IgD-negative memory B cell (primary cell): ENCODE data around the gene EPN2. TPM values are rescaled to one million over a fixed set of nuclear protein-coding genes. Genes with fewer than 3 reads are reported as not detected.

ENCODE experiments used
- H3K27ac Mint-ChIP-seq, 3 donors: one replicate each; pipeline ENCODE4 v1.8.0; 2020 to 2022; ENCODE audit warnings: mild to moderate bottlenecking in 3 of 3, mixed read lengths in 3 of 3, moderate library complexity in 1 of 3
- H3K27me3 Mint-ChIP-seq: one replicate; pipeline ENCODE4 v1.8.0; 2021; ENCODE audit warnings: mixed read lengths
- H3K36me3 Mint-ChIP-seq: one replicate; pipeline ENCODE4 v1.8.0; 2020; ENCODE audit warnings: mild to moderate bottlenecking, mixed read lengths
- H3K4me1 Mint-ChIP-seq, 3 donors: one replicate each; pipeline ENCODE4 v1.8.0; 2020 to 2022; ENCODE audit warnings: mixed read lengths in 3 of 3, mild to moderate bottlenecking in 1 of 3
- H3K4me3 Mint-ChIP-seq, 4 donors: one replicate each; pipeline ENCODE4 v1.8.0; 2020 to 2022; ENCODE audit warnings: mild to moderate bottlenecking in 4 of 4, mixed read lengths in 4 of 4, moderate library complexity in 3 of 4
- H3K9me3 Mint-ChIP-seq, 3 donors: one replicate each; pipeline ENCODE4 v1.8.0; 2020 to 2021; ENCODE audit warnings: mixed read lengths in 3 of 3, mild to moderate bottlenecking in 1 of 3
- polyA plus RNA-seq: library from polyadenylated mRNA; unstranded; fragments of 300-500 nt; fragmentation: Illumina TruSeq; gene quantifications from one replicate; pipeline ENCODE4 v1.2.3, GENCODE V29; 2021

EPN2 gene
- polyA plus RNA-seq, 1 donor from 2014 or later, result 16.4 TPM

DNA sequence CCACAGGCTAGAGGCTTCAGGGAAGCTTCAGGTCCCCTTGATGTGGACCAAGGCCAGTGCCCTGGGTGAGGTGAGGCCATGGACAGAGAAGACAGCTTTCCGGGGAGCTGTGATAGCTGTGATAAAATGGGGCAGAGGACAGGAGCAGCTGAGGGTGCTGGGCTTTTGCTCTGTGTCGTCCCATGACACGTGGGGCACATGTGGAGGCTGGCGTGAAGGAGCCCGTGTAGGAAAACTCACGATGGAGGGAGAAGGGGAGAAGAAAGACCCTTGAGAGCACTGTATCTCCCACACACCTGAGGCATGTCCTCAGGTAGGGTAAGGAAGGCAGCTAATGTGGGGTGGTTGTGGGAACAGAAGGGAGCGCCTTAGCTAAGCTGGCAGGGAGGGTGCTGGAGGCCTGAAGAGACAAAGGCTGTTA lies 104.1 kb downstream of the EPN2 start:
- Mint-ChIP-seq H3K27ac (no peak overlapping the region), H3K27me3 (peaks cover 7% of the 10 kb centered on the region), H3K36me3 (no peaks in the 10 kb centered on the region), H3K9me3 (no peaks in the 10 kb centered on the region), H3K4me1 (no peaks in the 10 kb centered on the region), H3K4me3 (peak overlapping the region in 1 of 4 donors; percentile 35)

DNA sequence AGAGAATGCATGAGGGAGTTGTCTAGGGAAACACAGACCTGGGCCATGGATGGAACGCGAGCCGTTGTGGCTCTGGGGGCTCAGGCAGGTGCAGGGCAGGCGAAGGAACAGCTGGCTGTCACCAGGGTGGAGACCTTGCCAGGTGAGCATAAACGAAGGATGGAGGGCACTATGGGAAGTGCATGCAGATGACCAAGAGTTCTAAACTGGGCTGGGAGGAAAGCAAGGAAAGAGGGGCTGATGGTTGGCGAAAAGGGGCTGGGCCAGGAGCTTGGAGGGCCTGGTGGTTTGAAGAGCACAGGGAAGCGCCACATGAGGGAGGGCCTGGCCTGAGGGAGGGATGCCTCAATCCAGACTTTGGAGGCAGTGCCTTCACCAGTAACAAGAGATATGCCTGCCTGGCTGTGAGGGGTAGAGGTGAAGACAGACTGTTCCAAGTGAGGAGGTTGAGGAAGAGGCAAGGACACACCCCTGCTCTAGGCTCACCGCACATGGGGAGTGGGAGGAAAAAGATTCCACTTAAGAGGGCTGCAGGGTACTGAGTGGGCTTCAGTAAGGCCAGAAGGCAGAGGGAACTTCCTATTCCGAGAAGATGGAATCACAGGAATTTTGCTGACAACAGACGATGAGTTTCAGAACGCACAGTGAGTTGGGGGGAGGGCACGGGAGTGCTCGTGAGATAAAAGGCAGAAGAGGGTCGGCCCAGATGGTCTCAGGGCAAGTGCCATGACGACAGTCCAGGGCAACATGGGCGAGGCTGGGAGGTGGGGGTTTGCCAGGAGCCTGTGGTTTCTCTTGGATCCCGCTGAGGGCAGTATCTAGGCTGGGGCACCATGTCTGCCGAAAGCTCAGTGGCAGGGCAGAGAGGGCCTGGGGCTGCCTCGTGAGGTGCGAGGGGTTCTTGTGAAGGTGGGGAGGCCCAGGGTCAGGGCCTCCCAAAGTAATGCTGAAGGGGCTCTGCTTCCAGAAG lies 104.8 kb downstream of the EPN2 start:
- H3K27ac Mint-ChIP-seq, result peak overlapping the region in 1 of 3 donors; percentile 9
- H3K4me3 Mint-ChIP-seq, result no peak overlapping the region
- peaks cover 4% of the 10 kb centered on the region in 3 donors for H3K4me1 Mint-ChIP-seq
- H3K27me3 Mint-ChIP-seq, result peaks cover 10% of the 10 kb centered on the region
- no peaks in the 10 kb centered on the region for H3K9me3 Mint-ChIP-seq
- no peaks in the 10 kb centered on the region for H3K36me3 Mint-ChIP-seq

GRCh38 chr17:19342611-19343255 lies 105.6 kb downstream of the EPN2 start:
- H3K4me3 Mint-ChIP-seq, result no peak overlapping the region
- no peaks in the 10 kb centered on the region for H3K9me3 Mint-ChIP-seq
- H3K36me3 Mint-ChIP-seq, result no peaks in the 10 kb centered on the region
- no peak overlapping the region for H3K27ac Mint-ChIP-seq
- H3K27me3 Mint-ChIP-seq, result peaks cover 8% of the 10 kb centered on the region
- peaks cover 5 to 8% (median 8%) of the 10 kb centered on the region in 3 donors for H3K4me1 Mint-ChIP-seq

GRCh38 chr17:19343256-19343630 lies 106.1 kb downstream of the EPN2 start:
- Mint-ChIP-seq H3K27ac (no peak overlapping the region), H3K4me1 (peaks cover 5 to 8% (median 8%) of the 10 kb centered on the region in 3 donors), H3K4me3 (no peak overlapping the region), H3K27me3 (peaks cover 8% of the 10 kb centered on the region), H3K9me3 (no peaks in the 10 kb centered on the region), H3K36me3 (no peaks in the 10 kb centered on the region)

DNA sequence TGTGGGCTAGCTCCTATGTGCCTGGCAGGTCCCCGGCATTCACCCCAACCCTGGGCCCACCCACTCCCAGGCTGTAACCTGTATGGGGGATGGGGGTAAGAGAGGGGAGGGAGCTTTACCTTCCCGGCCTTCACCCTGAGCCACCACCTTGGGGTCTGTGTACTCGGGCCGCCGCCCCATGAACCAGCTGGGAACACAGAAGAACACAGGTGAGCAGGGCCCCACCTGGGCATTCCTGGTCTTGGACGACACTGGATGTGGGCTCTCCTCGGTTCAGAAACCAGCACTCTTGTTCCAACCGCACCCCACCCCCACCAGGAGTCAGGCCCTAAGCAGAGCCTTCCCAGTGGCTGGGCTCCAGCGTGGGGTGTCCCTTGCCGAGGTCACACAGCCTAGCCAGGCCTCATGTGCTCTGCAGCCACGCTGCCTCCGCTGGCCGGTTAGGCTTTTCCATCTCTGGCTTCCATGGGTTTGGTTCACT lies 106.5 kb downstream of the EPN2 start:
- H3K36me3 Mint-ChIP-seq, result no peaks in the 10 kb centered on the region
- no peaks in the 10 kb centered on the region for H3K9me3 Mint-ChIP-seq
- peaks cover 6% of the 10 kb centered on the region for H3K27me3 Mint-ChIP-seq
- no peak overlapping the region for H3K4me3 Mint-ChIP-seq
- H3K27ac Mint-ChIP-seq, result no peak overlapping the region
- peaks cover 5 to 8% (median 8%) of the 10 kb centered on the region in 3 donors for H3K4me1 Mint-ChIP-seq

GRCh38 chr17:19344311-19345066 lies 107.3 kb downstream of the EPN2 start:
- H3K27me3 Mint-ChIP-seq, result peaks cover 6% of the 10 kb centered on the region
- H3K4me3 Mint-ChIP-seq, result no peak overlapping the region
- H3K4me1 Mint-ChIP-seq, result peaks cover 5 to 8% (median 8%) of the 10 kb centered on the region in 3 donors
- no peaks in the 10 kb centered on the region for H3K36me3 Mint-ChIP-seq
- no peaks in the 10 kb centered on the region for H3K9me3 Mint-ChIP-seq
- no peak overlapping the region for H3K27ac Mint-ChIP-seq

DNA sequence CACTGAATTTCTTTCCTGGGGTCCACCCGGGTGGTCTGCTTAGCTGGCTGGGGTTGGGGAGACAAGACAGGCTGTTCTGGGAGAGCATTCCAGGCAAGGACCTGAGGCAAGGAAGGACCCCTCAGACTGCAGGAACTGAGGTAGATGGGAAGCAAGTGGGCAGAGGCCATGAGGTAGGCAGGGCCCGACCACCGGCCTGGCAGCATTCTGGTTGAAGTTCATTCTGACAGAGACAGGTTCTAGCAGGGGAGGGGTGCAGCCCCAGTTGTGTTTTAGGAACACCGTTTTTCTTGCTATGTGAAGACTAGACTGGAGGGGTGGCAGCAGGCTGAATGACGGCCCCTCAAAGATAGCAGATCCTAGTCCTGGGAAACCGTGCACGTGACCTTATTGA lies 107.9 kb downstream of the EPN2 start:
- Mint-ChIP-seq H3K36me3 (no peaks in the 10 kb centered on the region), H3K4me1 (peaks cover 5 to 8% (median 8%) of the 10 kb centered on the region in 3 donors), H3K4me3 (no peak overlapping the region), H3K27me3 (peaks cover 6% of the 10 kb centered on the region), H3K27ac (no peak overlapping the region), H3K9me3 (no peaks in the 10 kb centered on the region)

DNA sequence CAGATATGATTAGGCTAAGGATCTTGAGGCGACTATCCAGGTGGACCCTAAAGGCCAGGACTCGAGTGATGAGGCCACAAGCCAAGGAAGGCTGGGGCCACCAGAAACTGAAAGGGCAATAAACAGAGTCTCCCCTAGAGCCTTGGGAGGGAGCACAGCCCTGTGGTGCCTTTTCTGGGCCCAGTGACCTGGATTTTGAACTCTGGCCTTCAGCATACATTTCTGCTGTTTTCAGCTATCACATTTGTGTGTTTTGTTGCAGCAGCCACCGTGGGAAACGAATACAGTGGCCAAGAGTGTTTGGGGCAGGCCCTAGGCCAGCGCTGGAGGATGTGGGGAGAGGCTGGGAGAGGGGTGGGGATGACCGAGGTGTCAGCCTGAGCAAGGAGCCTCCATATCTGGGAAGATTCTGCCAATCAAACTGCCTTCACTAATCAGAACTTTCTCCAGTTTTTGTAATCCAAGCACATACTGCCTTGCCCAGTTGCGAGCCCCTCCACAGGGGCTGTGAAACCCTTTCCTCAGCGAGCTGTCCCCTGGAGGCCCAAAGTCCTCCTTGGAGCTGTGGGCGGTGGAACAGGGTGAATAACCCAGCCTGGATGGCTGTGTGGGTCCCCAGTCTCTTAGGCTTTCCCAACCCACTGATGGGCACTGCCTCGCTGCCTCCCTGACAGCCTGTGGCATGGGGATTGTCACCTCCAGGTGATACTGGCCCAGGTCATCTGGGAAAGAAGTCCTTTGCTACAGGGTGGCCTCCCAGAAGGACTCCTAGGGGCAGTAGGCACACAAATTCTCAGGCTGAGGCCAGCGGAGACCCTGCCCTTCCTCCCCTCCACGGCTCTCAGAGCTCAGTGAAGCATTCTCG lies 108.6 kb downstream of the EPN2 start:
- no peaks in the 10 kb centered on the region for H3K36me3 Mint-ChIP-seq
- no peak overlapping the region for H3K27ac Mint-ChIP-seq
- peaks cover 5 to 8% (median 8%) of the 10 kb centered on the region in 3 donors for H3K4me1 Mint-ChIP-seq
- no peaks in the 10 kb centered on the region for H3K9me3 Mint-ChIP-seq
- no peak overlapping the region for H3K4me3 Mint-ChIP-seq
- H3K27me3 Mint-ChIP-seq, result peaks cover 6% of the 10 kb centered on the region

- Mint-ChIP-seq H3K36me3 (no peaks in the 10 kb centered on the region), H3K9me3 (no peaks in the 10 kb centered on the region), H3K4me1 (peaks cover 5 to 8% (median 8%) of the 10 kb centered on the region in 3 donors), H3K4me3 (no peak overlapping the region), H3K27me3 (peaks cover 4% of the 10 kb centered on the region), H3K27ac (peak overlapping the region in 1 of 3 donors; percentile 32)
These were observed 109.4 kb downstream of the EPN2 start for GRCh38 chr17:19346351-19347255.

DNA sequence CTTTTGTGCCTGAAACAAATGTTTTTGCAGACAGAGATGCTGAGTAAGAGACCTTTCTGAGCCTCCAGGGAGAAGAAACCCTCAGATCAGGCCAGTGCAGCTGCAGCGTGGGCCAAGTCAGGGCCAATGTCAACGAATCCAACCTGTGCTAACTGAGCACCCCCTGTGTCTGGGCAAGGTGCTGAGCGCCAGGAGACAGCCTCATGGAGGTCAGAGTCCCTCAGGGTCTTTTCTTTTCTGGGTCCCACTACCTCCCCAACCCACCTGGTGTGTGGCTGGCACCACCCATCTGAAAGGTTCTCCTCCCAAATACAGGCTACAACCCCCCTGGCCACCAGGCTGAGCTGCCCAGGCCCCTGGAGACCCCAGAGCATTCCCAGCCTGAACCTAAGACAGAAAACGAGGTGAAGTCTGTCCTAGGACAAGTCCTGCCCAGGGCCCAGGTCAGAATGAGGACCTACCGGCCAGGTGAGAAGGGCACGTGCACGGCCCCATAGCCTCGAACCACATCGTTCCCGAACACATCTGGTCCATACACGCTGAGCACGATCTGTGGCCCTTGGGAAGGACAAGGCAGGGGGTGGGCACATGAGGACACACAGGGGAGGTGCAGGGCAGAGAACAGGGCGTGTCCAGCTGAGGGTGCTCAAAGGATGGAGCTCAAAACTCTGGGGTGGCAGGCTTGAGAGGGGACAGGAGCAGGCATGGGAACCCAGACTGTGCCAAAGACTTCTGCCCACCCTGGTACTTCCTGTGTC lies 110.3 kb downstream of the EPN2 start:
- Mint-ChIP-seq H3K4me1 (peaks cover 5 to 8% (median 8%) of the 10 kb centered on the region in 3 donors), H3K27me3 (peaks cover 2% of the 10 kb centered on the region), H3K4me3 (no peak overlapping the region), H3K9me3 (no peaks in the 10 kb centered on the region), H3K36me3 (no peaks in the 10 kb centered on the region), H3K27ac (no peak overlapping the region)

DNA sequence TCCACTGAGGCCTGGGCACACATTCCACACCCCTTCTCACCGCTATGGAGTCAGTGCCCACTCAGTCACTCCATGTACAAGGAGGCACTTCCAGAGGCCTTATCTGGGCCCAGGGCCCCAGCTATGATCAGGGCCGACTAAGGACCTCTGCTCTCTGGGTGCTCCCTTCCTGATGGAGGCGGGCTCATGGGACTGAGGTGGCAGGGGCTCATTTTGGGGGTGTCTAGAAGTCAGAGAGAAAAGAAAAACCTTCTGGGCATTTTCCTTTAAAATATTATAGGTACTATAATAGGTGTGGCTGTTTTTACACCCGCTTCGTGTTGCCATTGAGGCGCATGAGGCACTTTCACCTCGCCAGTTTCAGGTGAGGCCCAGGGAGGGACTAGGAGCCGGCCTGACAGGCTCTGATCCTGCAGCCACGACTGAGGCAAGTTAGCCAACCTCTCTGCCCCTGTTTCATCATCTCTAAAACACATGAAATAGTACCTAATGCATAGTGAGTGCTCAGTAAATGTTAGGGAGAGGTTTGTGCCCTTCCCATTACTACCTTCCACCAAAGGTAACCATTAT lies 111.0 kb downstream of the EPN2 start:
- no peaks in the 10 kb centered on the region for H3K36me3 Mint-ChIP-seq
- peaks cover 5 to 8% (median 8%) of the 10 kb centered on the region in 3 donors for H3K4me1 Mint-ChIP-seq
- peaks cover 2% of the 10 kb centered on the region for H3K27me3 Mint-ChIP-seq
- H3K4me3 Mint-ChIP-seq, result no peak overlapping the region
- no peak overlapping the region for H3K27ac Mint-ChIP-seq
- no peaks in the 10 kb centered on the region for H3K9me3 Mint-ChIP-seq

DNA sequence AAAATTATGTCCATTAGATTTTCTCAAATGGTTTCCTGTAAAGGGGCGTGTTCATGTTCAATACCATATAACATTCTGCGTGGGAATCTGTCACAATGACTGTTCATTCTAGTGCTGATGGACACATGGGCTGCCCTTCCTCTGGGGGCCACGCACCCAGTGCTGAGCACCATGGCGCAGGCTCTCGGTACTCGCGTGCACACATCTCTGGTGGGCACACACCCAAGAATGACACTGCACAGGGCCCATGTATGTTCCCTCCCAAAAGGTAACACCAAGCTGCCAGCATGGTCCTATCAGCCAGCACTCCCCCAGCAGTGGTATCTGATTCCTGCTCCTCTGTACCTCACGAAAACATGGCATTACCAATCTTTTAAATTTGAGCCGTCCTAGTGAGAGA lies 111.6 kb downstream of the EPN2 start:
- Mint-ChIP-seq H3K27ac (no peak overlapping the region), H3K9me3 (no peaks in the 10 kb centered on the region), H3K36me3 (peaks cover under 1% of the 10 kb centered on the region), H3K4me3 (no peak overlapping the region), H3K4me1 (peaks cover 5 to 8% (median 8%) of the 10 kb centered on the region in 3 donors), H3K27me3 (peaks cover 2% of the 10 kb centered on the region)
